ENCODE data around the gene CRB3.

Gene CRB3

GRCh38 chr19:6450166-6450565 lies 13.9 kb upstream of the CRB3 start:
- no peak overlapping the region for H3K27ac ChIP-seq

GRCh38 chr19:6451583-6452222 lies 12.4 kb upstream of the CRB3 start:
- no peak for TF ChIP-seq CTCF (conservative IDR thresholded peaks at IDR 0.05; ENCODE audit: low read depth, low read length)
- no peak overlapping the region for H3K9ac ChIP-seq
- no peaks in the 10 kb centered on the region; the same call in 1 of the 2 replicates for H3K36me3 ChIP-seq (ENCODE audit: insufficient read depth)
- H3K4me2 ChIP-seq: no peak overlapping the region
- no peaks in the 10 kb centered on the region for H4K20me1 ChIP-seq (ENCODE audit: insufficient read depth)
- H3K79me2 ChIP-seq (ENCODE audit: insufficient read depth, low read depth): no peaks in the 10 kb centered on the region
- no peaks in the 10 kb centered on the region for H3K4me1 ChIP-seq (ENCODE audit: low read depth, poor library complexity, severe bottlenecking)
- H3K4me3 ChIP-seq (IDR thresholded peaks at IDR 0.05; ENCODE audit: insufficient read depth, low read depth, low read length): no peak overlapping the region
- no peaks in the 10 kb centered on the region for H3K27me3 ChIP-seq (ENCODE audit: insufficient read depth, low read depth)
- no peak overlapping the region for H3K27ac ChIP-seq
- no peak overlapping the region for H2AFZ ChIP-seq (ENCODE audit: low read depth)

More at GRCh38 chr19:6450166-6450565, 13.9 kb upstream of the CRB3 start:
- no peaks in the 10 kb centered on the region; the same call in 1 of the 2 replicates for H3K36me3 ChIP-seq (ENCODE audit: insufficient read depth)
- no peaks in the 10 kb centered on the region for H3K4me1 ChIP-seq (ENCODE audit: low read depth, poor library complexity, severe bottlenecking)
- H3K9ac ChIP-seq: no peak overlapping the region
- no peaks in the 10 kb centered on the region for H3K79me2 ChIP-seq (ENCODE audit: insufficient read depth, low read depth)
- H4K20me1 ChIP-seq (ENCODE audit: insufficient read depth): no peaks in the 10 kb centered on the region
- no peak for TF ChIP-seq CTCF (conservative IDR thresholded peaks at IDR 0.05; ENCODE audit: low read depth, low read length)
- H3K4me3 ChIP-seq (IDR thresholded peaks at IDR 0.05; ENCODE audit: insufficient read depth, low read depth, low read length): no peak overlapping the region
- H2AFZ ChIP-seq (ENCODE audit: low read depth): no peak overlapping the region
- no peak overlapping the region for H3K4me2 ChIP-seq
- H3K27me3 ChIP-seq (ENCODE audit: insufficient read depth, low read depth): no peaks in the 10 kb centered on the region

- Histone ChIP-seq H3K27ac (no peak overlapping the region), H2AFZ (ENCODE audit: low read depth) (no peak overlapping the region), H3K27me3 (ENCODE audit: insufficient read depth, low read depth) (no peaks in the 10 kb centered on the region), H3K4me2 (no peak overlapping the region), H3K4me3 (IDR thresholded peaks at IDR 0.05; ENCODE audit: insufficient read depth, low read depth, low read length) (no peak overlapping the region), H3K36me3 (ENCODE audit: insufficient read depth) (no peaks in the 10 kb centered on the region; the same call in 1 of the 2 replicates), H3K79me2 (ENCODE audit: insufficient read depth, low read depth) (no peaks in the 10 kb centered on the region), H3K4me1 (ENCODE audit: low read depth, poor library complexity, severe bottlenecking) (no peaks in the 10 kb centered on the region), H4K20me1 (ENCODE audit: insufficient read depth) (no peaks in the 10 kb centered on the region), H3K9ac (no peak overlapping the region)
- no peak for TF ChIP-seq CTCF (conservative IDR thresholded peaks at IDR 0.05; ENCODE audit: low read depth, low read length)
Observed at GRCh38 chr19:6452223-6452614, 11.9 kb upstream of the CRB3 start.

GRCh38 chr19:6452899-6453298 lies 11.2 kb upstream of the CRB3 start:
- TF ChIP-seq CTCF (conservative IDR thresholded peaks at IDR 0.05; ENCODE audit: low read depth, low read length): no peak
- H4K20me1 ChIP-seq (ENCODE audit: insufficient read depth): no peaks in the 10 kb centered on the region
- H3K79me2 ChIP-seq (ENCODE audit: insufficient read depth, low read depth): no peaks in the 10 kb centered on the region
- no peak overlapping the region for H3K9ac ChIP-seq
- no peak overlapping the region for H3K4me3 ChIP-seq (IDR thresholded peaks at IDR 0.05; ENCODE audit: insufficient read depth, low read depth, low read length)
- no peaks in the 10 kb centered on the region for H3K27me3 ChIP-seq (ENCODE audit: insufficient read depth, low read depth)
- no peak overlapping the region for H2AFZ ChIP-seq (ENCODE audit: low read depth)
- H3K36me3 ChIP-seq (ENCODE audit: insufficient read depth): no peaks in the 10 kb centered on the region; the same call in 1 of the 2 replicates
- no peaks in the 10 kb centered on the region for H3K4me1 ChIP-seq (ENCODE audit: low read depth, poor library complexity, severe bottlenecking)
- no peak overlapping the region for H3K4me2 ChIP-seq
- no peak overlapping the region for H3K27ac ChIP-seq
